Keratinocyte (primary cell): ENCODE measurements around the gene NCBP3. TPM values are rescaled to one million over a fixed set of nuclear protein-coding genes. Genes with fewer than 3 reads are reported as not detected.

Experiments used
- DNase-seq: peaks from one replicate; pipeline ENCODE4 v3.0.0-alpha.2; 2011; ENCODE audit warnings: low read depth, missing footprints, low spot score
- FAIRE-seq: peaks from 2 replicates; lab custom pipeline; 2011; peaks lifted over from hg19 to GRCh38; lab: Jason Lieb, UNC
- H2AFZ ChIP-seq: 2 replicates; pipeline ENCODE4 v1.6.0; 2012; ENCODE audit warnings: low read length, control low read depth, inconsistent platforms; ENCODE audit not compliant: control insufficient read depth
- H3K27ac ChIP-seq: 2 replicates; pipeline ENCODE4 v1.5.1; 2011; ENCODE audit warnings: low read length; ENCODE audit not compliant: control insufficient read depth, insufficient read depth
- H3K27me3 ChIP-seq: 3 replicates; pipeline ENCODE4 v1.6.0; 2011; ENCODE audit warnings: low read length; ENCODE audit not compliant: control insufficient read depth, insufficient read depth; ENCODE audit errors: extremely low read depth
- H3K36me3 ChIP-seq, 2 experiments: 2 replicates in 1 of 2; 3 replicates in 1 of 2; pipeline ENCODE4 v1.5.1; 2011; ENCODE audit warnings: low read length in 2 of 2, mild to moderate bottlenecking in 1 of 2; ENCODE audit not compliant: control insufficient read depth in 2 of 2, insufficient read depth in 2 of 2; ENCODE audit errors: extremely low read depth in 1 of 2
- H3K4me1 ChIP-seq: 3 replicates; pipeline ENCODE4 v1.5.1; 2011; ENCODE audit warnings: low read length; ENCODE audit not compliant: control insufficient read depth, insufficient read depth; ENCODE audit errors: extremely low read depth
- H3K4me2 ChIP-seq: 3 replicates; pipeline ENCODE4 v1.6.0; 2011; ENCODE audit warnings: low read depth, low read length; ENCODE audit not compliant: control insufficient read depth, insufficient read depth; ENCODE audit errors: extremely low read depth
- H3K4me3 ChIP-seq, 3 experiments: fragments of 200-600 bp in 1 of 3; sonication (generic) in 1 of 3; 2 replicates in 2 of 3; 3 replicates in 1 of 3; pipeline ENCODE4 v1.5.1; 2011 to 2016; ENCODE audit warnings: low read length in 3 of 3, mild to moderate bottlenecking in 3 of 3, control low read depth in 2 of 3, inconsistent platforms in 1 of 3, low read depth in 1 of 3, mixed read lengths in 1 of 3, mixed run types in 1 of 3, moderate library complexity in 1 of 3; ENCODE audit not compliant: control insufficient read depth in 2 of 3, insufficient read depth in 2 of 3; ENCODE audit errors: extremely low read depth in 1 of 3
- H3K79me2 ChIP-seq: 2 replicates; pipeline ENCODE4 v1.6.0; 2012; ENCODE audit warnings: low read length; ENCODE audit not compliant: control insufficient read depth, insufficient read depth
- H3K9ac ChIP-seq: 3 replicates; pipeline ENCODE4 v1.6.0; 2011; ENCODE audit warnings: low read length; ENCODE audit not compliant: control insufficient read depth, insufficient read depth; ENCODE audit errors: extremely low read depth
- H3K9me1 ChIP-seq: 3 replicates; pipeline ENCODE4 v1.6.0; 2011; ENCODE audit warnings: low read length; ENCODE audit not compliant: control insufficient read depth, insufficient read depth; ENCODE audit errors: extremely low read depth
- H3K9me3 ChIP-seq: 2 replicates; pipeline ENCODE4 v1.5.1; 2012; ENCODE audit warnings: low read depth, low read length; ENCODE audit not compliant: control insufficient read depth
- H4K20me1 ChIP-seq: 3 replicates; pipeline ENCODE4 v1.6.0; 2011; ENCODE audit warnings: low read length; ENCODE audit not compliant: control insufficient read depth, insufficient read depth; ENCODE audit errors: extremely low read depth
- EZH2 ChIP-seq: IDR thresholded peaks from one replicate; pipeline ENCODE4 v1.6.1; 2012; ENCODE audit warnings: inconsistent platforms, mild to moderate bottlenecking, low read length, moderate library complexity
- dilution Hi-C: fragments of 300-500 bp; cut with MboI; formaldehyde crosslinking; loops from one replicate; pipeline ENCODE4 v1.7.0; 2020; ENCODE audit warnings: low sequenced_read_pairs; ENCODE audit not compliant: extremely low pct_ligation_motif_present
- polyA plus RNA-seq, 5 experiments: library from polyadenylated mRNA; depleted of rRNA in 3 of 5; stranded (reverse) in 3 of 5; stranded (forward) in 1 of 5; unstranded in 1 of 5; fragments of >200 nt; gene quantifications; 1 replicate in 1 of 5; 2 replicates in 3 of 5; 3 replicates in 1 of 5; pipeline versions ENCODE4 v1.2.1 to v1.2.3, GENCODE V29; 2011 to 2012; ENCODE audit warnings: missing spikeins in 2 of 5, low read depth in 1 of 5, low replicate concordance in 1 of 5
- TF ChIP-seq, protein P1 (sequence below), 3 experiments: IDR thresholded peaks in 1 of 3; conservative IDR thresholded peaks in 1 of 3; optimal IDR thresholded peaks in 1 of 3; 2 replicates in 2 of 3; 3 replicates in 1 of 3; pipeline versions ENCODE3 to v1.5.1; 2011; ENCODE audit warnings: low read length in 3 of 3, mild to moderate bottlenecking in 3 of 3, moderate library complexity in 2 of 3, control low read depth in 1 of 3, inconsistent platforms in 1 of 3; ENCODE audit not compliant: insufficient read depth in 2 of 3; ENCODE audit errors: extremely low read depth in 1 of 3

NCBP3 gene
- polyA plus RNA-seq, 1 donor (not counting 4 experiments of a cell fraction or from before 2014, with no cell fraction given) = 22.1 TPM

DNA sequence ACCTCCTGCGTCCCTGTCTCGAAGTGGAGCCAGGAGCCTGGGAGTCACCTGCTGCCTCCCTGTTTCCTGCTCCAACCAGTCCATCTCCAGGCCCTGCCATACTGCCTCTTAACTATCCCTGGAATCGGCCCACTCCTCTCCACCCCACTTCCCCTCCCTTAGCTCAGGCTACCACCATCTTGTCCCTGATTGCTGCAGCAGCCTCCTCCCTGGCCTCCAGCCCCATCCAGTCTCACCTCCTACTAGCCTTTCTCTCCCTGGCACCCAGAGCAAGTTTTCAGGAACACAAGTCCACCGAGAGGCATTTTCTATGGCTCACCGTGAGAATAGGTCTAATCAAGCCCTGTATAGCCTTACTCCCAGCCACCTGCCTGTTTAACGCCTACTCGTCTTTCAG is 47.7 kb upstream of the NCBP3 start:
- Histone ChIP-seq H3K4me3 (peak overlapping the region in 1 of 3 experiments; percentile 50), H2AFZ (peak overlapping the region; percentile 66), H3K9ac (no peak overlapping the region), H3K9me1 (no peaks in the 10 kb centered on the region), H4K20me1 (no peaks in the 10 kb centered on the region), H3K27ac (no peak overlapping the region), H3K79me2 (no peaks in the 10 kb centered on the region), H3K4me2 (peak overlapping the region; percentile 70), H3K9me3 (no peaks in the 10 kb centered on the region), H3K4me1 (peaks cover 41% of the 10 kb centered on the region), H3K27me3 (no peaks in the 10 kb centered on the region), H3K36me3 (no peaks in the 10 kb centered on the region)
- TF ChIP-seq EZH2 = no peak
- TF ChIP-seq, protein P1, sequence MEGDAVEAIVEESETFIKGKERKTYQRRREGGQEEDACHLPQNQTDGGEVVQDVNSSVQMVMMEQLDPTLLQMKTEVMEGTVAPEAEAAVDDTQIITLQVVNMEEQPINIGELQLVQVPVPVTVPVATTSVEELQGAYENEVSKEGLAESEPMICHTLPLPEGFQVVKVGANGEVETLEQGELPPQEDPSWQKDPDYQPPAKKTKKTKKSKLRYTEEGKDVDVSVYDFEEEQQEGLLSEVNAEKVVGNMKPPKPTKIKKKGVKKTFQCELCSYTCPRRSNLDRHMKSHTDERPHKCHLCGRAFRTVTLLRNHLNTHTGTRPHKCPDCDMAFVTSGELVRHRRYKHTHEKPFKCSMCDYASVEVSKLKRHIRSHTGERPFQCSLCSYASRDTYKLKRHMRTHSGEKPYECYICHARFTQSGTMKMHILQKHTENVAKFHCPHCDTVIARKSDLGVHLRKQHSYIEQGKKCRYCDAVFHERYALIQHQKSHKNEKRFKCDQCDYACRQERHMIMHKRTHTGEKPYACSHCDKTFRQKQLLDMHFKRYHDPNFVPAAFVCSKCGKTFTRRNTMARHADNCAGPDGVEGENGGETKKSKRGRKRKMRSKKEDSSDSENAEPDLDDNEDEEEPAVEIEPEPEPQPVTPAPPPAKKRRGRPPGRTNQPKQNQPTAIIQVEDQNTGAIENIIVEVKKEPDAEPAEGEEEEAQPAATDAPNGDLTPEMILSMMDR (optimal IDR thresholded peaks at IDR 0.05 in 1 of 3, IDR thresholded peaks at IDR 0.05 in 1 of 3, conservative IDR thresholded peaks at IDR 0.05 in 1 of 3; ENCODE audit: extremely low read depth in 1 of 3, insufficient read depth in 2 of 3, low read length in 3 of 3) = no peak
- DNase-seq = no peak
- no peak for FAIRE-seq
- dilution Hi-C loops = no loop called here

DNA sequence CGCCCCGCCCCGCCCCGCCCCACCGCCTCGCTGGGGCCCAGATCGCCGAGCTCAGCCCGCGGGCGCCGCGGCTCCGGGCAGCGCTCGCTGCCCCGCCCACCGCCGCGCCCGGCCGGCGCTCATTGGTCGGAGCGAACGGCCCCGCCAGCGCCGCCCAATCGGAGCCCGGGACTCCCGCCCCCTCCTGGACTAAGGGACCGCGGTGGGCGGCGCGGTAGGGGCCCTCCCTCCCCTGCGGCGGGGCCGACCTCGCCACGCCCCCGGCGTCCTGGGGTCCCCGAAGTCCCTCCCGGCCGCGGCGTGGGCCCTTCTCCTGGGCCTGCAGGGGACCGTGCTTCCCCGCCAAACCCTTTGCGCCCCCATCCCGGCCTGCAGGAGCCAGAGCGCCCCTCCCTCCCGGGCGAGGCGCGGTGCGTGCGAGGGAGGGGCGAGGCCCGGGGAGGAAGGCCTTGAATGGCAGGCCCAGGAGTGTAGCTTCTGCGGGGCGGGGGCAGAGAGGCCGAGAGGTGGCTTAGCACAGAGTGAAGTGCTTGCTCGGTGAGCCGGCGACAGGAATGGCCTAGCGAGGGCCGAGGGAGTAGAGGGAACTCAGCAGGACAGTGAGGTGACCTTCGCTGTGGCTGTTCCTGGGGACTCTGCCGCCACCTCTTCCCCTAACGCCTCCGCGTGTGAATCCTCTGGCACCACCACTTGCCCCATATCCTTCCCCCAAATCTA is 47.1 kb upstream of the NCBP3 start, which contains the start of gene CAMKK1:
Gene CAMKK1 (minus strand): TSS at position 51 of the 717 bp plus-strand sequence. CDS start 7,366 bp downstream, outside the sequence.
- dilution Hi-C loops = no loop called here
- FAIRE-seq (no peak), DNase-seq (no peak)
- no peaks in the 10 kb centered on the region for H4K20me1 ChIP-seq
- H3K4me2 ChIP-seq = peak within 1 kb of the TSS; percentile 70
- H3K79me2 ChIP-seq = no peaks in the 10 kb centered on the region
- no peaks in the 10 kb centered on the region for H3K9me3 ChIP-seq
- H3K27ac ChIP-seq = no peak within 1 kb of the TSS
- H3K4me1 ChIP-seq = peaks cover 45% of the 10 kb centered on the region
- peak within 1 kb of the TSS; percentile 48 for H3K9ac ChIP-seq
- H3K36me3 ChIP-seq = no peaks in the 10 kb centered on the region
- peak within 1 kb of the TSS; percentile 66 for H2AFZ ChIP-seq
- TF ChIP-seq, protein P1 (optimal IDR thresholded peaks at IDR 0.05 in 1 of 3, IDR thresholded peaks at IDR 0.05 in 1 of 3, conservative IDR thresholded peaks at IDR 0.05 in 1 of 3; ENCODE audit: extremely low read depth in 1 of 3, insufficient read depth in 2 of 3, low read length in 3 of 3) = no peak
- no peak for TF ChIP-seq EZH2
- no peaks in the 10 kb centered on the region for H3K9me1 ChIP-seq
- no peaks in the 10 kb centered on the region for H3K27me3 ChIP-seq
- peak within 1 kb of the TSS; percentile 48 to 61 (median 50) for H3K4me3 ChIP-seq
